Stomach (tissue), 9 donors: Measurements from ENCODE around the gene OPCML. TPM values are rescaled to one million over a fixed set of nuclear protein-coding genes. Genes with fewer than 3 reads are reported as not detected.

Experiments used
- DNase-seq, 2 donors: peaks; one replicate each; pipeline versions ENCODE4 v3.0.0 to v3.0.0-alpha.2; 2013 to 2019
- H3K27ac ChIP-seq, 5 donors: fragments of 200-600 bp in 4 of 5; sonication (generic) in 4 of 5; one replicate each; pipeline ENCODE4 v1.5.1; 2013 to 2019; ENCODE audit warnings: mild to moderate bottlenecking in 1 of 5, moderate library complexity in 1 of 5
- H3K27me3 ChIP-seq, 3 donors: fragments of 200-600 bp; sonication (generic); one replicate each; pipeline ENCODE4 v1.5.1; 2017 to 2019; ENCODE audit warnings: mixed run types in 1 of 3
- H3K36me3 ChIP-seq, 4 donors: fragments of 200-600 bp; sonication (generic); 1 replicate in 3 of 4; 2 replicates in 1 of 4; pipeline ENCODE4 v1.5.1; 2016 to 2019
- H3K4me1 ChIP-seq, 4 donors: fragments of 200-600 bp; sonication (generic); one replicate each; pipeline ENCODE4 v1.5.1; 2016 to 2019
- H3K4me3 ChIP-seq, 4 donors: fragments of 200-600 bp; sonication (generic) in 3 of 4; one replicate each; pipeline ENCODE4 v1.5.1; 2016 to 2019; ENCODE audit warnings: mild to moderate bottlenecking in 1 of 4
- H3K9me3 ChIP-seq, 4 donors: fragments of 200-600 bp; sonication (generic); one replicate each; pipeline ENCODE4 v1.5.1; 2016 to 2019
- EP300 ChIP-seq: sonication (generic); formaldehyde crosslinking; IDR thresholded peaks from one replicate; pipeline ENCODE4 v1.6.1; 2017; ENCODE audit warnings: antibody characterized with exemption
- POLR2A ChIP-seq, 4 donors: fragments of 450-650 bp; IDR thresholded peaks; one replicate each; pipeline ENCODE4 v1.6.1; 2016; ENCODE audit warnings: antibody characterized with exemption in 4 of 4, control low read depth in 2 of 4, mild to moderate bottlenecking in 1 of 4, moderate library complexity in 1 of 4
- POLR2AphosphoS5 ChIP-seq, 3 donors: sonication (generic); formaldehyde crosslinking; IDR thresholded peaks; one replicate each; pipeline ENCODE4 v1.6.1; 2016; ENCODE audit warnings: antibody characterized with exemption in 3 of 3
- WGBS, 5 donors: extraction: QIAGEN DNeasy Blood & Tissue Kit in 3 of 5; methylation state at CpG; one replicate each; pipeline versions ENCODE4 v1.1.5 to v1.1.7; 2013 to 2018; 5-methylcytosine and 5-hydroxymethylcytosine counted together
- intact Hi-C: fragments of 100-400 bp; cut with DNase I; formaldehyde crosslinking; loops from one replicate; pipeline ENCODE4 v1.15.1; 2023; ENCODE audit warnings: low total_unique reads
- polyA plus RNA-seq, 3 donors: library from polyadenylated mRNA; stranded (reverse); fragments of 200-250 nt; gene quantifications; one replicate each; pipeline ENCODE4 v1.2.3, GENCODE V29; 2013
- total RNA-seq, 5 donors: library from RNA; depleted of rRNA; stranded (reverse); fragments of >200 nt; gene quantifications; one replicate each; pipeline versions ENCODE4 v1.1.0 to v1.2.3, GENCODE V29; 2014 to 2016
- TF ChIP-seq, protein P1 (sequence below), 7 experiments: fragments of 450-650 bp in 4 of 7; fragments of 200-600 bp in 3 of 7; sonication (generic) in 3 of 7; IDR thresholded peaks; one replicate each; pipeline ENCODE4 v1.5.1; 2016 to 2019; ENCODE audit warnings: antibody characterized with exemption in 7 of 7, control low read depth in 2 of 7, mild to moderate bottlenecking in 1 of 7
- donor health status: healthy with polysubstance abuse.
- donor health status: Bipolar disorder and iron deficiency.
- donor health status: healthy.

Gene OPCML
- total and polyA plus RNA-seq, 8 donors: 0.03 to 0.92 (median 0.55) TPM; not detected in 3

DNA sequence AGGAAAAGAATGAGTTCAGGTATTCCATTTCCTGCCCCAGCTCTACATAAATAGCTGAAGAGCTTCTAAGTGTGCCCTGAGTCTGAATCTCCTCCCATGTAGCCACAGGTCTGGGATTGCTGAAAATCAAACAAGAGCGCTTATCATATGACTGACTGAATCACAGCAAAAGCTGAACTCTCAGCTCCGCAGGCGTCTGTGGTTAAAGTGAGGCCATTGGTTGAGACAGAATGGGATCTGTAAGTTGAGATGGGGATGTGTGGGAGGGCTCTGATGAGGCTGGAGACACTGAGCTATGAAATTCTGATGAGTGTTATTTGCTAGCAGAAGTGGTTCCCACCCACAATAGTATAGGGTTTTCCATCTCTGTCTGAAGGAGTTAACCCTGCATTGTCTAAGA lies 637.0 kb downstream of the OPCML start:
- no peak overlapping the region for H3K4me3 ChIP-seq
- H3K27me3 ChIP-seq: no peaks in the 10 kb centered on the region
- WGBS, 5 donors: 54 to 80% (median 62%) methylated on average over 3 of the region's 3 CpGs
- DNase-seq: no peak
- TF ChIP-seq POLR2A (IDR thresholded peaks at IDR 0.05) (no peak), EP300 (no peak), POLR2AphosphoS5 (IDR thresholded peaks at IDR 0.05) (no peak)
- TF ChIP-seq, protein P1, sequence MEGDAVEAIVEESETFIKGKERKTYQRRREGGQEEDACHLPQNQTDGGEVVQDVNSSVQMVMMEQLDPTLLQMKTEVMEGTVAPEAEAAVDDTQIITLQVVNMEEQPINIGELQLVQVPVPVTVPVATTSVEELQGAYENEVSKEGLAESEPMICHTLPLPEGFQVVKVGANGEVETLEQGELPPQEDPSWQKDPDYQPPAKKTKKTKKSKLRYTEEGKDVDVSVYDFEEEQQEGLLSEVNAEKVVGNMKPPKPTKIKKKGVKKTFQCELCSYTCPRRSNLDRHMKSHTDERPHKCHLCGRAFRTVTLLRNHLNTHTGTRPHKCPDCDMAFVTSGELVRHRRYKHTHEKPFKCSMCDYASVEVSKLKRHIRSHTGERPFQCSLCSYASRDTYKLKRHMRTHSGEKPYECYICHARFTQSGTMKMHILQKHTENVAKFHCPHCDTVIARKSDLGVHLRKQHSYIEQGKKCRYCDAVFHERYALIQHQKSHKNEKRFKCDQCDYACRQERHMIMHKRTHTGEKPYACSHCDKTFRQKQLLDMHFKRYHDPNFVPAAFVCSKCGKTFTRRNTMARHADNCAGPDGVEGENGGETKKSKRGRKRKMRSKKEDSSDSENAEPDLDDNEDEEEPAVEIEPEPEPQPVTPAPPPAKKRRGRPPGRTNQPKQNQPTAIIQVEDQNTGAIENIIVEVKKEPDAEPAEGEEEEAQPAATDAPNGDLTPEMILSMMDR (IDR thresholded peaks at IDR 0.05): no peak
- no peak overlapping the region for H3K27ac ChIP-seq
- no peaks in the 10 kb centered on the region for H3K36me3 ChIP-seq
- no peaks in the 10 kb centered on the region for H3K4me1 ChIP-seq
- intact Hi-C loops: no loop called here
- H3K9me3 ChIP-seq: no peaks in the 10 kb centered on the region

DNA sequence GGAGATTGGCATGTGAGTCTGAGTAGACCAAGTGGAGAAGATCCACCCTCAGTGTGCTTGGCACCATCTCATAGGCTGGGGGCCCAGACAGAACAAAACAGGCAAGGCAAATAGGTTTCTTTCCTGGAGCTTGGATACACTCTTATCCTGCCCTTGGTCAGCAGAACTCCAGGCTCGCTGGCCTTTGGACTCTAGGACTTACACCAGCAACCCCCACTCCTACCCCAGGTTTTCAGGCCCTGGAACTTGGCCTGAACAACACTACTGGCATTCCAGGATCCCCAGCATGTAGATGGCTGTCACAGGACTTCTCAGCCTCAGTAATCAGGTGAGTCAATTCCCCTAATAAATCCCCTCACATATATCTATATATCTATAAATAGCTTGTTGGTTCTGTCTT lies 637.7 kb downstream of the OPCML start:
- no peak for DNase-seq
- no peaks in the 10 kb centered on the region for H3K27me3 ChIP-seq
- H3K9me3 ChIP-seq: no peaks in the 10 kb centered on the region
- intact Hi-C loops: no loop called here
- H3K36me3 ChIP-seq: no peaks in the 10 kb centered on the region
- H3K27ac ChIP-seq: no peak overlapping the region
- WGBS, 5 donors: 50 to 100% (median 71%) methylated on average over 1 of the region's 1 CpG
- H3K4me3 ChIP-seq: no peak overlapping the region
- H3K4me1 ChIP-seq: no peaks in the 10 kb centered on the region
- TF ChIP-seq POLR2A (IDR thresholded peaks at IDR 0.05) (no peak), EP300 (no peak), POLR2AphosphoS5 (IDR thresholded peaks at IDR 0.05) (no peak)
- TF ChIP-seq, protein P1 (IDR thresholded peaks at IDR 0.05): no peak

DNA sequence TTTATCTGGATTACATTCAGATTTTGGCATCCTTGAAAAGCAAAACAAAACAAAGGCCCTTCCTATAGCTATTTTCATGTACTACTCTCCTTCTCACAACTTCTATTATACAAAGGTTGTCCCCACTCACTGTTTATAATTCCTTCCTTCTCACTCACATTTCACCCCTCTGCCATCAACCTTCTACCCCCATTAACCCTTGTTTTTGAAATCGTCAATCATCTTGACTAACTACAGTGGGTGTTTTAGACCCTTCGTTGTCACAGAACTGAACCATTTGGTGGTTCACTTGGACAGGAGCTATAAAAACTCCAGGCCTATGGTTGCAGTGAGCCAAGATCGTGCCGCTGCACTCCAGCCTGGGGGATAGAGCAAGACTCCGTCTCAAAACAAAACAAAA lies 639.4 kb downstream of the OPCML start:
- Histone ChIP-seq H3K9me3 (no peaks in the 10 kb centered on the region), H3K4me3 (no peak overlapping the region), H3K27me3 (no peaks in the 10 kb centered on the region), H3K36me3 (no peaks in the 10 kb centered on the region), H3K4me1 (no peaks in the 10 kb centered on the region), H3K27ac (no peak overlapping the region)
- DNase-seq: no peak
- WGBS, 5 donors: 61 to 90% (median 77%) methylated on average over 5 of the region's 5 CpGs
- TF ChIP-seq, protein P1 (IDR thresholded peaks at IDR 0.05): no peak
- no peak for TF ChIP-seq EP300
- TF ChIP-seq POLR2A (IDR thresholded peaks at IDR 0.05): no peak
- no peak for TF ChIP-seq POLR2AphosphoS5 (IDR thresholded peaks at IDR 0.05)
- intact Hi-C loops: no loop called here

DNA sequence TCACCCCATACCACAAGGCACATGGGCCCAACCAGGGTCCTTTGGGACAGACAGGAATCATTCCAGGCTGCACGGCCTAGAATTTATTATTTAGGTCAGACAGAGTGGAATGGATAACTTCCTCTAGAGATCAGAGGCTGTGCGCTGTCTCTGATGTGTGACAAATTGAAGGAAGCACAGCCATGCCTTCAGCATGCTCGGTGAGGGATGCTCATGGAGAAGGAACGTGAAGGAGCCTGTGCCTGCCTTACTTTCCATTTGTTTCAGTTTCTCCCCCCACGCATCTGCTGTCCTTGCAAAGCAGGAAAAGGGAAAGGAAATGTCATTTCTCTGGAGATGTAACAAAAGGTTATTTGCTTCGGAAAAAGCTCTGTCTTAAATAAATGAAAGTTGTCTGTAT lies 644.1 kb downstream of the OPCML start:
- H3K4me3 ChIP-seq: no peak overlapping the region
- H3K4me1 ChIP-seq: no peaks in the 10 kb centered on the region
- no peak for DNase-seq
- no peaks in the 10 kb centered on the region for H3K27me3 ChIP-seq
- no peaks in the 10 kb centered on the region for H3K9me3 ChIP-seq
- WGBS, 5 donors: 60 to 81% (median 69%) methylated on average over 6 of the region's 6 CpGs
- intact Hi-C loops: no loop called here
- no peak overlapping the region for H3K27ac ChIP-seq
- no peak for TF ChIP-seq POLR2A (IDR thresholded peaks at IDR 0.05)
- TF ChIP-seq, protein P1 (IDR thresholded peaks at IDR 0.05): no peak
- no peak for TF ChIP-seq EP300
- no peak for TF ChIP-seq POLR2AphosphoS5 (IDR thresholded peaks at IDR 0.05)
- H3K36me3 ChIP-seq: no peaks in the 10 kb centered on the region
